ENCODE data around the gene SENP3.

The SENP3 gene

GRCh38 chr17:7591596-7591995, 29.9 kb downstream of the SENP3 start (continued):
- no peak for TF ChIP-seq MYNN (tag by site-specific recombination; IDR thresholded peaks at IDR 0.05; ENCODE audit: borderline replicate concordance)
- no peak for TF ChIP-seq ZSCAN4 (tag by site-specific recombination; IDR thresholded peaks at IDR 0.05)
- TF ChIP-seq ZNF148 (tag by site-specific recombination; IDR thresholded peaks at IDR 0.05; ENCODE audit: borderline replicate concordance) = no peak
- no peak for TF ChIP-seq PRDM4 (tag by site-specific recombination; IDR thresholded peaks at IDR 0.05)
- TF ChIP-seq ZNF132 (tag by site-specific recombination; IDR thresholded peaks at IDR 0.05; ENCODE audit: borderline replicate concordance) = no peak
- TF ChIP-seq ZNF549 (tag by site-specific recombination; IDR thresholded peaks at IDR 0.05) = no peak
- no peak for TF ChIP-seq ZNF404 (tag by site-specific recombination; IDR thresholded peaks at IDR 0.05)

- ChIA-PET POLR2A (interaction anchor here (1.3 to 3.0 kb wide), 4 partner anchors 9 to 95 kb away, joined by 3 to 9 read pairs (median 6); partner anchors contain the start of genes FXR2, MPDU1 and TP53), CTCF (interaction anchor here (0.7 kb wide), 1 partner anchor 94 kb away, joined by 3 read pairs; no protein-coding TSS in a partner anchor)
- H3K36me3 ChIP-seq (ENCODE audit: control insufficient read depth in 2 of 2, insufficient read depth in 1 of 2, low read length in 2 of 2) = peaks cover 61 to 98% of the 10 kb centered on the region in 2 experiments
- H3K27ac ChIP-seq (ENCODE audit: extremely low read depth, low read depth, low read length) = no peak overlapping the region
- H3K4me1 ChIP-seq (ENCODE audit: control insufficient read depth, insufficient read depth, low read length) = no peaks in the 10 kb centered on the region; the same call in 1 of the 2 replicates
- no peaks in the 10 kb centered on the region for H3K9me3 ChIP-seq (ENCODE audit: control insufficient read depth, insufficient read depth, low read depth, low read length)
- no peak overlapping the region for H3K4me3 ChIP-seq (ENCODE audit: low read depth, low read length)
- TF ChIP-seq ZNF571 (tag by site-specific recombination; IDR thresholded peaks at IDR 0.05) (no peak), ZNF629 (tag by site-specific recombination; IDR thresholded peaks at IDR 0.05) (no peak), ZXDB (tag by site-specific recombination; IDR thresholded peaks at IDR 0.05) (no peak), ZNF335 (tag by site-specific recombination; conservative IDR thresholded peaks at IDR 0.05) (no peak), ZNF221 (tag by site-specific recombination; IDR thresholded peaks at IDR 0.05; ENCODE audit: borderline replicate concordance) (no peak), ZNF560 (tag by site-specific recombination; IDR thresholded peaks at IDR 0.05; ENCODE audit: borderline replicate concordance) (no peak), TCF7L2 (IDR thresholded peaks at IDR 0.05; ENCODE audit: borderline replicate concordance, low read depth, low read length) (no peak), ZNF513 (tag by site-specific recombination; IDR thresholded peaks at IDR 0.05) (no peak), ZNF776 (tag by site-specific recombination; IDR thresholded peaks at IDR 0.05; ENCODE audit: borderline replicate concordance) (no peak), PRDM4 (tag by site-specific recombination; IDR thresholded peaks at IDR 0.05) (no peak), TSHZ1 (tag by site-specific recombination; IDR thresholded peaks at IDR 0.05; ENCODE audit: borderline replicate concordance) (no peak), ZNF133 (tag by site-specific recombination; IDR thresholded peaks at IDR 0.05) (no peak), FEZF1 (tag by site-specific recombination; IDR thresholded peaks at IDR 0.05) (no peak)
Observed at GRCh38 chr17:7592422-7593021, 30.8 kb downstream of the SENP3 start.

Measured in HEK293 (cell line).